Measurements from ENCODE around the gene ASAP3. TPM values are rescaled to one million over a fixed set of nuclear protein-coding genes. Genes with fewer than 3 reads are reported as not detected.
"Not testable (repeated sequence)": the region's sequence is repeated elsewhere in the genome, so short reads cannot be mapped to it uniquely, and the experiment has no call there.

The ASAP3 gene
- total RNA-seq, 1 donor from 2014 or later, result 3.4 TPM

DNA sequence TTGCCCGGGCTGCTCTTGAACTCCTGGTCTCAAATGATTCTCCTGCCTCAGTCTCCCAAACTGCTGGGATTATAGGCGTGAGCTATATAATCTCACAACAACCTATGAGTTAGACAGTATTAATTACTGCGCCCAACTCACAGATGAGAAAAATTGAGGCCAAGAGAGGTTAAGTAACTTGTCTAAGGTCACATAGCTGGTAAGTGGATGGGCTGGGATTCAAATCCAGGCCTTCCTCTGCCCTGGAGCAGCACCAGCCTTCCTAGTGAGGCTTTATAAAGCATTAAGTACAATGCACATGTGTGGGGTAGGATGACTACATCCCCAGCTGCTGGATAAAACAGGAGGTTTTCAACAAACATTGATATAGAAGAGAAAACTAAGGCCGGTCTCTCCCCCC lies 31.9 kb upstream of the ASAP3 start:
- DNase-seq (ENCODE audit: low read depth in 2 of 2), result no peak

DNA sequence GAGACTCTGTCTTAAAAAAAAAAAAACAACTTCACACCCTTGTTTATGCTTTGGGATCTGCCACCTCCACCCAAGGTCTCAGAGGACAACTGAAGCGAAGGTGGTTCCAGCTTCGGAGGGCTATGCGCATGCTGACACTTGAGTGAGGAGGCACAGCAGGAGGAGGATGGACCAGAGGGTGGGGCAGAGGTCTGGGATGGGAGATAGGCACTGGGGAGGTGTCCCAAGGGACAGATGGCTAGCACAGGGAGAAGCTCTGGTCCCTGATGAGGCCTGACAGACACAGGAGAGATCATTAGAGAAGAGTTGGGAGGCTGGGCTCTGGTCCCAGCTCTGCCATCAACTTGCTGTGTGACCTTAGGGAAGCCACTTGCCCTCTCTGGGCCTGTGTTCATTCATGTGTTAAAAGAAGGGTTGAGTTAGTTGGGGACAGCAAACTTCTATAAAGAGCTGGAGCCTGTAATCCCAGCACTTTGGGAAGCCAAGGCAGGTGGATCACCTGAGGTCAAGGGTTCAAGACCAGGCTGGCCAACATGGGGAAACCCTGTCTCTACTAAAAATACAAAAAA lies 30.2 kb upstream of the ASAP3 start:
- no peak for DNase-seq (ENCODE audit: low read depth in 2 of 2)

GRCh38 chr1:23509896-23510295 lies 25.9 kb upstream of the ASAP3 start:
- no peak for DNase-seq (ENCODE audit: low read depth in 2 of 2)

DNA sequence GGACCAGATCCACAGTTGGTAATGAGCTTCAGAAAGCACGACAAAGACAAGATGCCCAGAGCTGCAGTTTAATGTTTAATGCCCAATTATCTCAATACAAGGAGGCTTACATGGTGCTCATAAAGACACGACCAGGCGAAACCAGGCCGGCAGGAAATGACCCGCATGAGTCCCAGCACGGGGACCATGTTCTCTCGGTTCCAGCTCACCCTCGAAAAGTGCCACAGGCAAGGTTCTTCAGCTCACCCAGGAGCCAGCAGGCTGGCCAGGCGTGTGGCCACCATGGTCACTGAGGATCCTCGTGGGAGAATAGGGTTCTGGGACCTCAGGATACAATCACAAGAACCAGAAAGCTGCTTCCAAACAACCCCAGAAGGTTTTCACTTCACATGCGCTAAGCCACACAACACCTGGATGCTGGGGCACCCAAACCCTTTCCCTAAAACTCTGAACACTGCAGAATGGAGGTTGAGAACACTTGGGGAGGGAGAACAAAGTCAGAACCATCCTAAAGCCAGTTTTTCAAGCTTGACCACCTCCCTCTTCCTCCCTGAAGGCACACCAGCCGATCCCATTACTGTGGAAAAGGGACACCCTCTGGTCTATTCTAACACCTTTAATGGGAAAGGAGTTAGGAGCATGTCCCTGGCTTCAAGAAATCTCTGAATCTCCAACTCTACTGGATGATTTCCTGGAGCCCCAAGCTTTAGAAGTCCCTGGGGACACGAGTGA lies 22.6 kb upstream of the ASAP3 start:
- DNase-seq (ENCODE audit: low read depth in 2 of 2), result no peak

GRCh38 chr1:23505851-23506250 lies 21.9 kb upstream of the ASAP3 start:
- DNase-seq (ENCODE audit: low read depth in 2 of 2), result no peak

DNA sequence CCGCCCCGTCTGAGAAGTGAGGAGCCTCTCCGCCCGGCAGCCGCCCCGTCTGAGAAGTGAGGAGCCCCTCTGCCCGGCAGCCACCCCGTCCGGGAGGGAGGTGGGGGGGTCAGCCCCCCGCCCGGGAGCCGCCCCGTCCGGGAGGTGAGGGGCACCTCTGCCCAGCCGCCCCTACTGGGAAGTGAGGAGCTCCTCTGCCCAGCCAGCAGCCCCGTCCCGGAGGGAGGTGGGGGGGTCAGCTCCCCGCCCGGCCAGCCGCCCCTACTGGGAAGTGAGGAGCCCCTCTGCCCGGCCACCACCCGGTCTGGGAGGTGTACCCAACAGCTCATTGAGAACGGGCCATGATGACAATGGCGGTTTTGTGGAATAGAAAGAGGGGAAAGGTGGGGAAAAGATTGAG lies 20.2 kb upstream of the ASAP3 start:
- DNase-seq (ENCODE audit: low read depth in 2 of 2), result not testable (repeated sequence)

DNA sequence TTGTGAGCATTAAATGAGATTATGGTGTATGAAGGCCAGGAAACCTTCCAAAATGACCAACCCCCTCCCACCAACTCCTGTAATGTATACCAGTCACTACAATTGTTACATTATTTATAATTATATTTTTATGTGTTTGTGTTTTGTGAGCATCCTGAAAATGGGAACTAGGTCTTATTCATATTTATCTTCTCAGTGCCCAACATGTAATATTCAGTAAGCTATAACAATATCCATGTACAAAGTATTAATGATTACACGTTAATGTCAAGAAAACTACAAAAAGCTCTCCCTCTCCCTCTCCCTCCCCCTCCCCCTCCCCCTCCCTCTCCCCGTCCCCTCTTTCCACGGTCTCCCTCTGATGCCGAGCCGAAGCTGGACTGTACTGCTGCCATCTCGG lies 19.0 kb upstream of the ASAP3 start:
- DNase-seq (ENCODE audit: low read depth in 2 of 2), result no peak

- no peak for DNase-seq (ENCODE audit: low read depth in 2 of 2)
These were observed 16.5 kb upstream of the ASAP3 start for GRCh38 chr1:23500466-23500865.

DNA sequence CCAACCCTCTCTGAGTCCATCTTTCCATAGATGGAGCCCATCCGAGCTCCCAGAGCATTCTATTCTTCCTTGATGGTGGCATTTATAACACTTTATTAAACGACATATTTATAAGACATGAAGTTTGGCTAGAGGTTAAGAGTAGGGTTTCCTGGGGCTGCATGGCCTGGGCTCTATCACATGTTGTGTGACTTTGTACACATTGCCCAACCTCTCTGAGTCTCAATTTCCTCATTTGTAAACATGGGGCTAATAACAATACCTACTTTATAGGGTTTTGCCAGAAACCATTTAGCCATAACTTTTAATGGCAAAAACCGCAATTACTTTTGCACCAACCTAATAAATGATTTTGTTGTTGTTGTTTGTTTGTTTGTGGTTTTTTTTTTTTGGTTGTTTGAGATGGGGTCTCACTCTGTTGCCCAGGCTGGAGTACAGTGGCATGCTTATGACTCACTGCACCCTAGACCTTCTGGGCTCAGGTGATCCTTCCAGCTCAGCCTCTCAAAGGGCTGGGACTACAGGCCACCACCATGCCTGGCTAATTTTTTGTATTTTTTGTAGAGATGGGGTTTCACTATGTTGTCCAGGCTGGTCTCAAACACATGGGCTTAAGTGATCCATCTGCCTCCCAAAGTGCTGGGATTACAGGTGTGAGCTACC lies 13.9 kb upstream of the ASAP3 start:
- no peak for DNase-seq (ENCODE audit: low read depth in 2 of 2)

DNA sequence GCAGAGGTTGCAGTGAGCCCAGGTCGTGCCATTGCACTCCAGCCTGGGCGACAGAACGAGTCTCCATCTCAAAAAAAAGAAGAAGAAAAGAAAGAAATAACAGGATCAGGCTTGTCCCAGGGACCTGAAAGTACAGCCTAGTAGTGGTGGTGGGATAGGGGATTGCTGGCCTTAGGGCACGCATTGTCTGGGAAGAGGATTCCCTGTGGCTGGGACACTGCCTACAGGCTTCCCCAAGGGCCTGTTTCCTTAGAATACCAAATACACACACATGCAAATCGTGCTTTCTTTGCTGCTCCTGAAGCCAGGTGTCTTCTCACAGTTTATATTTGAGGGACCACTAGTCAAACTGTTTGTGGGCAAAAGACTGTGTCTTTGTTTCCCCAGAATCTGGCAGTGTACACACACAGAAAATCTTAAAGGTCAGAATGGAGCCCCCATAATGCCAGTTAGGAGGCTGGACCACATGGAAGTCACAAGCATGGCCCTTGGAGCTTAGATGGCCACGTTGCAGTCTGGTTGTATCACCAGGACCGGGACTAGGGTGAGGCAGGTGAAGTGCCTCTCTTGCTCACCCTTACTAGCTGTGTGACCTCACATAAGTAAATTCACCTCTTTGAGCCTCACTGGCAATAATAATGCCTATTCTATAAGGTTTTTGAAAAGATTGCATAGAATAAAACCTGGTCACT lies 12.7 kb upstream of the ASAP3 start:
- no peak for DNase-seq (ENCODE audit: low read depth in 2 of 2)

DNA sequence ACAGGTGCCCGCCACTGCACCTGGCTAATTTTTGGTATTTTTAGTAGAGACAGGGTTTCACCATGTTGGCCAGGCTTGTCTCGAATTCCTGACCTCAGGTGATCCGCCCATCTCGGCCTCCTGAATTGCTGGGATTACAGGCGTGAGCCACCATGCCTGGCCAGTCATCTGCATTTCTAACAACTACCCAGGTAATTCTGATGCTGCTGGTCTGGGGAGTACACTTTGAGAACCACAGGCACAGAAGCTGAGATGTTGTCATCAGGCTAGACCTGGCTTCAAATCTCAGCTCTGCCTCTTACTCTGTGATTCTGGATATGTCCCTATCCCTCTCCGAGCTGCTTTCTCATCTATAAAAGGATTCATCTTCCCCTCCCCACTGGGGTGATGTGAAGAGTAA lies 10.9 kb upstream of the ASAP3 start:
- not testable (repeated sequence) for DNase-seq (ENCODE audit: low read depth in 2 of 2)

DNA sequence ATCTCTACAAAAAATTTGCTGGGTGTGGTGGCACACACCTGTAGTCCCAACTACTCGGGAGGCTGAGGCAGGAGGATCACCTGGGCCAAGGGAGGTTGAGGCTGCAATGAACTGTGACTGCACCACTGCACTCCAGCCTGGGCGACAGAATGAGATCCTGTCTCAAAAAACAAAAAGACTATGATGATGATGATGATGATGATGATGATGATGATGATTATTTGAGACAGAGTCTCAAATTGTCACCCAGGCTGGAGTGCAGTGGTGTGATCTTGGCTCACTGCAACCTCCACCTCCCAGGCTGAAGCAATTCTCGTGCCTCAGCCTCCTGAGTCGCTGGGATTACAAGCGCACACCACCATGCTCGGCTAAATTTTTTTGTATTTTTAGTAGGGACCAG lies 8.8 kb upstream of the ASAP3 start:
- DNase-seq (ENCODE audit: low read depth in 2 of 2), result not testable (repeated sequence)

- no peak for DNase-seq (ENCODE audit: low read depth in 2 of 2)
These were observed 8.2 kb upstream of the ASAP3 start for GRCh38 chr1:23492132-23492720.

DNA sequence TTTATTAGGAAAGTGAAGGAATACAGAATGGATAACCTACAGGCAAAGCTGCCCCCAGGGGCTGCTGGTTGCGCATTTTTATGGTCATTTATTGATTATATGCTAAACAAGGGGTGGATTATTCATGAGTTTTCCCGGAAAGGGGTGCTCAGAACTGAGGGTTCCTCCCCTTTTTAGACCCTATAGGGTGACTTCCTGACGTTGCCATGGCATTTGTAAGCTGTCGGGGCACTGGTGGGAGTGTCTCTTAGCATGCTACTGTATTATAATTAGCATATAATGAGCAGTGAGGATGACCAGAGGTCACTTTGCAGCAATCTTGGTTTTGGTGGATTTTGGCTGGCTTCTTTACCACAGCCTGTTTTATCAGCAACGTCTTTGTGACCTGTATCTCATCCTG lies 5.9 kb upstream of the ASAP3 start:
- DNase-seq (ENCODE audit: low read depth in 2 of 2), result no peak

- DNase-seq (ENCODE audit: low read depth in 2 of 2), result no peak
These were observed 988 bp upstream of the ASAP3 start for GRCh38 chr1:23485002-23485332.

DNA sequence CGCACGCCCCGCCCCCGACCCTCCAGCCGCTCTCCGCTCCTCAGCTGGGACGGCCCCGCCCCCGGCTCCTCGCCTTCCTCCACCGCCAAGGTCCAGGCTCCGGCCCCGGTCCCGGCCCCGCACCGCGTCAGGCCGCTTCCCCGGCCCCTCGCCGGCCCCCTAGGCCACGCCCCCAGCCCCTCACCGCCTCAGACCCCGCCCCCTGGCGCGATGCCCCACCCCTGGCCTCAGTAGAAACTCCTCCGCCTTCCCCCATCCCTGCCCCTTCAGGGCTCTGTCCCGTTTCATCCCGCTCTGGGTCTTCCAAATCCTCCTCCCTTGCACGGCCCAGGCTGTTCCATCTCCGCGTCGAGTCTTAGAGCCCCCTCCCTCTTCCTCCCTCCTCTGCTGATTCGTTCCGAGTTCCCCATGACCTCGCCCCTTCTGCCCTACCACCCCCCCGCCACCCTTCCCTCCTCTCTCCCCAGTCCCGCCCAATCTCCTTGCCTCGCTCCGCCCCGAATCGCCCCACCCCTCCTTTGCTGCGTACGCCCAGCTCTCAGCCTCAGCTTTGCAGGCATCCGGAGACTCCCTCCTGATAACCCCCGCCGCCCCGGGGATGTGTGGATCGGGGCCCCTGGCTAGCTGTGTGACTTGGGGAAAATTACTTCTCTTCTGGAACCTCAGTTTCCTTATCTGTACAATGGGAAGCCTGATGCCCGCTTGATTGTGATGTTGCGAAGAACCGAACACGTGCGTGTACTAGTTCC lies 448 bp upstream of the ASAP3 start:
- DNase-seq (ENCODE audit: low read depth in 2 of 2), result peak; percentile 73 to 93

- DNase-seq (ENCODE audit: low read depth in 2 of 2), result no peak
These were observed 2.1 kb downstream of the ASAP3 start for GRCh38 chr1:23481904-23482303.

GRCh38 chr1:23481026-23481597 lies 2.9 kb downstream of the ASAP3 start:
- DNase-seq (ENCODE audit: low read depth in 2 of 2), result no peak

- no peak for DNase-seq (ENCODE audit: low read depth in 2 of 2)
These were observed 3.6 kb downstream of the ASAP3 start for GRCh38 chr1:23480187-23481025.

GRCh38 chr1:23479666-23479941 lies 4.4 kb downstream of the ASAP3 start:
- DNase-seq (ENCODE audit: low read depth in 2 of 2), result no peak
